Hematopoietic multipotent progenitor cell treated with erythropoietin and hydrocortisone succinate and interleukin-3 and kit ligand, for 17 days (in vitro differentiated cells): ENCODE data around the gene SCYL3.
"Not testable (repeated sequence)": the region's sequence is repeated elsewhere in the genome, so short reads cannot be mapped to it uniquely, and the experiment has no call there.

Experiments used
- DNase-seq: peaks from one replicate; pipeline ENCODE4 v3.0.0-alpha.2; 2015; ENCODE audit warnings: low spot score

SCYL3 gene

GRCh38 chr1:169814265-169814664 is 79.4 kb downstream of the SCYL3 start:
- DNase-seq: no peak

- DNase-seq: no peak
Observed at GRCh38 chr1:169812131-169812530, 81.6 kb downstream of the SCYL3 start.

- not testable (repeated sequence) for DNase-seq
Observed at GRCh38 chr1:169811418-169812035, 82.2 kb downstream of the SCYL3 start.

GRCh38 chr1:169809370-169810095 is 84.2 kb downstream of the SCYL3 start:
- peak; percentile 61 for DNase-seq

- DNase-seq: no peak
Observed at GRCh38 chr1:169804941-169805340, 88.8 kb downstream of the SCYL3 start.

GRCh38 chr1:169802888-169803287 is 90.8 kb downstream of the SCYL3 start:
- DNase-seq: no peak
